Posterior cingulate gyrus (tissue), 11 donors: ENCODE results near the gene EN2.
A peak's percentile ranks its signal among the peaks of the same experiment; 100 is the strongest.
"Not testable (repeated sequence)": the region's sequence is repeated elsewhere in the genome, so short reads cannot be mapped to it uniquely, and the experiment has no call there.

Experiments used
- DNase-seq, 10 donors: peaks; one replicate each; pipeline versions ENCODE4 v3.0.0 to v3.0.0-alpha.2; 2020 to 2021; ENCODE audit warnings: mixed read lengths in 3 of 10
- intact Hi-C: fragments of 100-400 bp; cut with DNase I; formaldehyde crosslinking; loops from one replicate; pipeline ENCODE4 v1.15.1; 2023

The EN2 gene

DNA sequence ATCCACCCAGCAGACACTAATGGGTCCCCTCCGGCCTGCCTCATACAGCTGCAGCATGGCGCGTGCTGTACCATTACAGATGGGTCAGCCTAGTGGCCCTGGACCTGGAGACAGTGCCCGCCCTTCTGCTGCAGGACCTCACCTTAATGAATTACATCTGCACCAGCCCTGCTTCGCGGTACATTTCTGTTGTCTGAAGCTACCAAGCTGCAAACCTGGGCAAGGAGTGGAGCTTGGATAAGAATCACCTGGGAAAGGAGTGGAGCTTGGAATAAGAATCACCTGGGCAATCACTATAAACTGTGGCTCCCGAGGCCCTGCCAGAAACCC lies 33.0 kb upstream of the EN2 start:
- DNase-seq: peak in 1 of 10 donors; percentile 34
- intact Hi-C loops: no loop called here

DNA sequence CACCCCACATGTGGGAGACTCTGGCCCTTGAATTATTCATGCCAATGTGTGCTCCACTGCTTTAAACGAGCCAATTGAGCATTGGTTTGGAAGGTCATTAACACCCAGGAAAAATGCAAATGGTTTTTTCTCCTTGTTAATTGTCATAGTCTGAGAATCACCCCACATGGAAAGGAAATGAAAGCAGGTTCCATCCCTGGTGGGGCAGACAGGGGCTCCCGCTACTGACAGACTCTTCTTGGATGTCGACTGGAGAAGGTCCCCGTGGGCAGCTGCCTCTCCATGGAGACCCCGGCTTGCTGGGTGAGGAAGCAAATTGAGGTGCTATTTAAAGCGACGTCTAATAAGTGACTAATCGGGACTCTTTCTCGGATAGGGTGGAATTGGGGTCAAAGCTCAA lies 32.0 kb upstream of the EN2 start:
- intact Hi-C loops: no loop called here
- DNase-seq: peak in 2 of 10 donors; percentile 17 to 62

GRCh38 chr7:155426543-155427410 lies 31.2 kb upstream of the EN2 start:
- intact Hi-C loops: no loop called here
- peak in 2 of 10 donors; percentile 66 for DNase-seq

GRCh38 chr7:155427411-155428038 lies 30.4 kb upstream of the EN2 start:
- DNase-seq: peak in 2 of 10 donors; percentile 52 to 59
- intact Hi-C loops: no loop called here

GRCh38 chr7:155428171-155428834 lies 29.6 kb upstream of the EN2 start:
- intact Hi-C loops: no loop called here
- peak in 2 of 10 donors; percentile 45 to 76 for DNase-seq

DNA sequence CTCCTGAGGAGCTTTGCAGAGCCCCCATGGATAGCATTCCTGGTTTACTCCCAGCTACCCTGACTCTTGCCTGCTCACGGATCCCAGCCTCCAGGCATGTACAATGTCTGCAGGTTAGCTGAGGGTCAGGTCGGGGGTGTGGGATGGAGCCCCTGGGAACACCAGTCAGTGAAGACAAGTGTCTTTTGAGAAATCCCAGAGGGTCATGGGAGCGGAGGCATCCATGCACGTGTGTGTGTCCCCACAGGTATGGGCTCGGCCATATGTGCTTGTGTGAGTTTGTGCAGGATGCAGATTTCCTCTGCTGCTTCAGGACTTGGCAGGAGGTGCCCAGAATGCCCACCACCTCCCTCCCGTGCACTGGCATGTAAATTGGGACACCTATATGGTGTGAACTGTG lies 28.3 kb upstream of the EN2 start:
- DNase-seq: peak in 2 of 10 donors; percentile 38 to 59
- intact Hi-C loops: no loop called here

- DNase-seq: peak in 1 of 10 donors; percentile 61
- intact Hi-C loops: no loop called here
Measured at GRCh38 chr7:155430606-155431005, 27.3 kb upstream of the EN2 start.

GRCh38 chr7:155431231-155431630 lies 26.7 kb upstream of the EN2 start:
- intact Hi-C loops: no loop called here
- DNase-seq: peak in 2 of 10 donors; percentile 36 to 38

DNA sequence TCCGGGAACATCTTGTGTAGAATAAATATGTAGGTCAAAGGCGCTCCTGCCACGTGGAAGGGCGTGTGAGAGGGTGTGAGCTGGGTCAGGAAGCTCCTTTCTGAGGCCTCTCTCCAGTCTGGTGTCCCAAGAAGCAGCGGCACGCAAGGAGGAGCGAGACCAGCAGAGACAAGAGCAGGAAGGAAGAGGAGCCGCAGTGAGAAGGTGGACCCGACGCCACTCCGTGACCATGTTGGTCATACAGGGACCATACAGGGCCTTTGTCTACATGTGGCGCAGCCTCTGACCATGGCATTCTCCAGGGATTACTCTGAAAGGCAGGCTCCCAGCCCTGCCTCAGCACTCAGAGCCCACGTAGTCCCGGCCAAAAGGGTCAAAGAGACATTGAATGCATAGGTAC lies 26.2 kb upstream of the EN2 start:
- peak in 2 of 10 donors; percentile 22 to 39 for DNase-seq
- intact Hi-C loops: no loop called here

DNA sequence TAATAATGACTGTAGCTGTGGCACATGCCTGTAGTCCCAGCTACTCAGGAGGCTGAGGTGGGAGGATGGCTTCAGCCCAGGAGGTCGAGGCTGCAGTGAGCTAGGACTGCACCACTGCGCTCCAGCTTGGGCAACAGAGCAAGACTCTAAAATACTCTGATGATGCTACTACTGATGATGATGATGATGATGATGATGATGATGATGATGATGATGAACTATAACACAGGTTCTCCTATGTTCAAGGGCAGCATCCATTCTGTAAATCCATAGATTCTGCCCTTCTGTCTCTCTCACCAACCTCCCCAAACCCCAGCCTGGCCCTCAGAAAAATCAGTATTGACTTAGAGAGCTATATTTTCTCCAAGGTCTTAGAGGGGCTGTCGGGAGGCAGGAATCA lies 22.8 kb upstream of the EN2 start:
- DNase-seq: peak in 2 of 10 donors; percentile 12 to 45
- intact Hi-C loops: no loop called here

DNA sequence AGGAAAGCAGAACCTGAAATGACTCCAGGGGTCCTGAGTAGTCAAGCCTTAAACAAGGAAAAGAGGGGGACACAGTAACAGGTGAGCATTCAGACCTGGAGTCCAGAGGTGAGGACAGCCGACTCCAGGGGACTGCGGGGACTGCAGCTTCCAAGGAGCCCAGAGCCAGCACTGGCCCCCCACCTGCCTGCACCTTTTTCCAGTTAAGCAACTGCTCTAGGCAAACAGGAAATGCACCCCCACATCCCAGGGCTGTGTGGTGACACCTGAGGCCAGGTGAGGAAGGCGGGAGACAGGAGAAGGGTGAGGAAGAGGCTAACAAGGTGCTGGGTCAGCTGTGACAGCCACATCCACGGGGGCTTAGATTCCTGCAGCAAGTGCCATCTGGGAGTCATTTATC lies 20.1 kb upstream of the EN2 start:
- intact Hi-C loops: no loop called here
- DNase-seq: peak in 3 of 10 donors; percentile 27 to 64 (median 59)

GRCh38 chr7:155438777-155439176 lies 19.2 kb upstream of the EN2 start:
- intact Hi-C loops: no loop called here

DNA sequence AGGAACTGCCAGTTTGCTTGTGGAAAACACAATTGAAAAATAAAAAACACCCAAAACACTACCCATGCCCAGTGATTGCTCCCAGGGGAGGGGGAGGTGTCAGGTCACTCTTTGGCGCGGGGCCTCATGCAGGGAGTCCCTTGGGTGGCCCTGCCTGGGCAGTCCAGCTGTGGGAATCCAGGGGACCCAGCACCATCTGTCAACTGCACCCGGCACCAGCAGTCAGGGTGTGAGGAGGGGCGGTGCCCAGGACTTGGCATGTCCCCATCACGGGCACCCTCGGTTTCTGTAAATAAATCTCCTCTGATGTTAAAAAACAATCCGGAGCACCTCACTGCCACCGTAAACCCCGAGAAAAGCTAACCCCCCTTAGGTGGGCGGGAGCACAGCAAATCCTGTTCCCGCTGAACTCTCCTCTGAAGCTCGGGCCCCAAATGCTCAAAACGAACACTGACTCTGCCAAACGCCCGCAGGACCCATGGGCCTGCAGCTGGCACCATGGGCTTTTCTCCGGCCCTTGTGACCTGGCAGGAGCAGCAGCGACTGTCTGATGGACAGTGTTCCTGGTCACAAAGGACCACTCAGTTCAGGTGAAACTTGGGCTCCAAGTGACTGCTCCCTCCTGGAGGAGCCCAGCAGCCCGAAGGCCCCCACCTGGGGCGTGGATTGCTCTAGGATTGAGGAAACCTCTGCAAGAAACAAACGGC lies 18.5 kb upstream of the EN2 start:
- intact Hi-C loops: no loop called here
- DNase-seq: peak in 3 of 10 donors; percentile 44 to 63 (median 49)

More at GRCh38 chr7:155438777-155439176, 19.2 kb upstream of the EN2 start:
- peak in 2 of 10 donors; percentile 27 to 43 for DNase-seq

- peak in 3 of 10 donors; percentile 21 to 44 (median 43) for DNase-seq
- intact Hi-C loops: no loop called here
Measured at GRCh38 chr7:155440018-155440410, 17.9 kb upstream of the EN2 start.

DNA sequence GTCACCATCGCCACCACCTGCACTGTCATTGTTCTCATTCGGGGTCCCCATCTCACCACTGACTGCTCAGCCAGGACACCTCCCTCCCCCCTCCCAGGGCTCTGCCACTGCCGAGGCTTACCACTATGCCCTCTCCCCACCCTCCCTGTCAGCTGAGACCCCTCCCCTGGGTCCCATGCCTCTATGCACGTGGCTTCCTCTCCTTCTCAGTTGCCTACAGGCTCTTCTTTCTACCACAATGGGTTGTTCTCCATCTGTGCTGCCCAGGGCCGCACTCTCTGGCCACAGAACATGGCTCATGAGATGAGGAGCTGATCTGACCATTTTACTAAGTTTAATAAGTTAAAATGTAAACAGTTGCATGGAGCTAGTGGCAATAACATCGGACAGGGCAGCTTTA lies 16.1 kb upstream of the EN2 start:
- DNase-seq: peak in 2 of 10 donors; percentile 4 to 13
- intact Hi-C loops: no loop called here

DNA sequence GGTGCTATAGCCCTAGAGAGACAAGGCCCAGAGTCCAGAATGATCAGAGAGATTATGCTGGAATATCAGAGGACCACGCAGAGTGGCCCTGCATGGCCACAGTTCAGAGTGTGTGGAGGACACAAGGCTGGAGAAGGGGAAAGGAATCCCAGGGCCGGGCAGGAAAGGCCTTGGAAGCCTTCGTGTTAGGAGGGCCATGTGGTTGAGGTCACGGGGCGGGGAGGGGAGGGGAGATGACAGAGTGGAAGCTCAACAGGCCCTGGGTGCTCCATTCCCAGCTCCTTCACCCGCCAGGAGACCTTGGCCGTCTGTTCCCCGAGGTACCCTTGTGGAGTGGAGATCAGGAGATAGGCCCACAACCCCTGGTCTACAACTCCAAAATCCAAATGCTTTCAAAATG lies 13.2 kb upstream of the EN2 start:
- DNase-seq: peak in 2 of 10 donors; percentile 19 to 39
- intact Hi-C loops: no loop called here

DNA sequence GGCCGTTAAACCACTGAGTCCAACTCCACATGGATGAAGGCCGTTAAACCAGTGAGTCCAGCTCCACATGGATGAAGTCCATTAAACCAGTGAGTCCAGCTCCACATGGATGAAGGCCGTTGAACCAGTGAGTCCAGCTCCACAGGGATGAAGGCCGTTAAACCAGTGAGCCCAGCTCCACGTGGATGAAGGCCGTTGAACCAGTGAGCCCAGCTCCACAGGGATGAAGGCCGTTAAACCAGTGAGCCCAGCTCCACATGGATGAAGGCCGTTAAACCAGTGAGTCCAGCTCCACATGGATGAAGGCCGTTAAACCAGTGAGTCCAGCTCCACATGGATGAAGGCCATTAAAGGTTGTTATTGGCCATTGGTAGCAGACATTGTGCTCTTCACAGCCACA lies 12.3 kb upstream of the EN2 start:
- peak in 3 of 10 donors; percentile 20 to 65 (median 29) for DNase-seq
- intact Hi-C loops: not testable (repeated sequence)

DNA sequence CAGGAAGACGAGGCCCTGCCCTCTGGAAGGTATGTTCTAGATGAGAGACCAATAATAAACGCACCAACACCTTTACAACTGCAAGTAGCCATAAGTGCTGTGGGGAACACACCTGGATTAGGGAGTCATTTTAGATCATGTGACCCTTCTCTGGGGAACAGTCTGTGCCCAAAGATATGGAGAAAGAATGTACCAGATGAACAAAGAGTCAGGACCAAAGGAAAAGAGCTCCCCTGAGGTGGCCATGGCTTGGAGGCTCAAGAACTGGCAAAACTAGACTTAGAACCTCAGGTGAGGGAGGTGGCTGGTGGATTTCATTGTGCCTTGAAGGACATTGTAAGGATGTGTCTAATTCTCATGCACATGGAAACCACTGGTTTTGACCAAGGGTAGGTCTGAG lies 10.3 kb upstream of the EN2 start:
- DNase-seq: peak in 1 of 10 donors; percentile 17
- intact Hi-C loops: no loop called here

- intact Hi-C loops: no loop called here
- peak in 3 of 10 donors; percentile 35 to 78 (median 72) for DNase-seq
Measured at GRCh38 chr7:155448632-155449007, 9.3 kb upstream of the EN2 start.

GRCh38 chr7:155449008-155449868 lies 8.7 kb upstream of the EN2 start:
- peak in 3 of 10 donors; percentile 37 to 73 (median 60) for DNase-seq
- intact Hi-C loops: no loop called here
